Stimulated activated CD8-positive, alpha-beta memory T cell treated with anti-CD3 and anti-CD28 coated beads, Interleukin-7, amount 100 ng/mL, for 1 hour (primary cell): Measurements from ENCODE around the gene PTGER2.

Experiments
- DNase-seq, 2 donors: peaks; one replicate each; pipeline ENCODE4 v3.0.0-alpha.2; 2020; ENCODE audit warnings: low read depth in 2 of 2

The PTGER2 gene

DNA sequence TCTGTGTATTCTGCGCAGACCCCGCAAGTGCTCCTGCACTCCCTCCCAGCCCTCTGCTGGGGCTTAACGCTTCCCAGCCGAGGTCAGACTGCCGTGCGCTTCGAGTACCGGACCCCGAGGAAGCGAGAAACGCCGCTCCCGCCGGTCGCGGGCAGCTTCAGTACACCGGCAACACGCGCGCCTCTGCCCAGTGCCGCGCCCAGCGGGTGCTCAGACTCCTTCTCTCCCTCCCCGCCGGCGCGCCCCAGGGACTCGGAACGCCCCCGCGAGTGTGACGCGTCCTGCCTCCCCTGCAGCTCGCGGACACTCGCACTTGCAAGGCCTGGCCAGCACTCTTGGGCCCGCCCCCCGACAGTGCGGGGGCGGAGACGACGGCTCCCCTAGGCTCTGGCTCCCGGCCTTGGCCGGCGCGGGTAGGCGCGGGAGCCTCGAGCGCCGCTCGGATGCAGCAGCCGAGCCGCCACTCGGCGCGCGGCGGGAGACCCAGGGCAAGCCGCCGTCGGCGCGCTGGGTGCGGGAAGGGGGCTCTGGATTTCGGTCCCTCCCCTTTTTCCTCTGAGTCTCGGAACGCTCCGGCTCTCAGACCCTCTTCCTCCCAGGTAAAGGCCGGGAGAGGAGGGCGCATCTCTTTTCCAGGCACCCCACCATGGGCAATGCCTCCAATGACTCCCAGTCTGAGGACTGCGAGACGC is at the start of gene PTGER2:
TSS of gene PTGER2 (plus strand) at position 410 of the 692 bp plus-strand sequence. CDS start at position 647, 237 bp downstream.
- DNase-seq, result peak; percentile 61 to 72

- DNase-seq, result no peak
Measured at GRCh38 chr14:52265253-52265652, 48.9 kb upstream of the PTGER2 start.

DNA sequence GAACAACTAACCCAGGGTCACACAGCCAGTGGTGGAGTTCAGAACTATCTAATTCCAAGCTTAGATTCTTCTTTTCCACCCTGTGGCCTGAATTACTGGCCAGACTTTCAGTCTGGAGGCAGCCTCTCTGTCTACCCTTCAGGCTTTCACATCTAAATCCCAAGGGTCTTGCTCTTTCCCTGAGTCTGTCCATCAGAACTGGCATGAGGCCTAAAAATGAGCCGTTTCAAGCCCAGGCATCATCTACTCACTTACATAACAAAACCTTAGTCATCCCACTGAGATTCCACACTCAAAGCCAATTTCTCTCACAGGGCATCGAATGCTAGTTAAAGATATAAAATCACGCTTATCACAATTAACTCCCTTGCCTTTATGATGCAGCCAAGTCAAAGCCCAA is 47.9 kb upstream of the PTGER2 start:
- no peak for DNase-seq

DNA sequence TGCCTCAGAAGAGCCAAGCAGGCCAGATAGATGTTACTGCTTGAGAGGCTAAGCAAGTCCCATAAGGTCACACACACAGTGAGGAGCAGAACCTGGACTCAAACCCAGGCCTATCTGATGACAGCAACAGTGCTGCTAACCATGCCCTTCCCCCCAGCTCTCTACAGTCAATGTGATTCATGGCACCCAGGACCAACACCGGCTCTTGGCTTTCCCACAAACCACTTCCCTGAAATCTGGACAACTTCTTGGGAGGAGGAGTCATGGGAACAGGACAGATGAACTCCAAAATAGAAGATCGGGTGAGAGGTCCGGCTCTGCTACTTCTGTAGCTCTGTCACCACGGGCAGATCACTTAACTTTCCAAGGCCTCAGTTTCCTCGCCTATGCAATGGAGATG is 47.3 kb upstream of the PTGER2 start:
- no peak for DNase-seq

DNA sequence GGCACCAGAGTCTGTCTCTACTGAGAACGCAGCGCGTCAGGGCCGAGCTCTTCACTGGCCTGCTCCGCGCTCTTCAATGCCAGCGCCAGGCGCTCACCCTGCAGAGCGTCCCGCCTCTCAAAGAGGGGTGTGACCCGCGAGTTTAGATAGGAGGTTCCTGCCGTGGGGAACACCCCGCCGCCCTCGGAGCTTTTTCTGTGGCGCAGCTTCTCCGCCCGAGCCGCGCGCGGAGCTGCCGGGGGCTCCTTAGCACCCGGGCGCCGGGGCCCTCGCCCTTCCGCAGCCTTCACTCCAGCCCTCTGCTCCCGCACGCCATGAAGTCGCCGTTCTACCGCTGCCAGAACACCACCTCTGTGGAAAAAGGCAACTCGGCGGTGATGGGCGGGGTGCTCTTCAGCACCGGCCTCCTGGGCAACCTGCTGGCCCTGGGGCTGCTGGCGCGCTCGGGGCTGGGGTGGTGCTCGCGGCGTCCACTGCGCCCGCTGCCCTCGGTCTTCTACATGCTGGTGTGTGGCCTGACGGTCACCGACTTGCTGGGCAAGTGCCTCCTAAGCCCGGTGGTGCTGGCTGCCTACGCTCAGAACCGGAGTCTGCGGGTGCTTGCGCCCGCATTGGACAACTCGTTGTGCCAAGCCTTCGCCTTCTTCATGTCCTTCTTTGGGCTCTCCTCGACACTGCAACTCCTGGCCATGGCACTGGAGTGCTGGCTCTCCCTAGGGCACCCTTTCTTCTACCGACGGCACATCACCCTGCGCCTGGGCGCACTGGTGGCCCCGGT is 46.4 kb upstream of the PTGER2 start, which contains the start of gene PTGDR:
TSS of gene PTGDR (plus strand) at position 198 of the 778 bp plus-strand sequence. CDS start at position 315, 117 bp downstream.
- no peak for DNase-seq

DNA sequence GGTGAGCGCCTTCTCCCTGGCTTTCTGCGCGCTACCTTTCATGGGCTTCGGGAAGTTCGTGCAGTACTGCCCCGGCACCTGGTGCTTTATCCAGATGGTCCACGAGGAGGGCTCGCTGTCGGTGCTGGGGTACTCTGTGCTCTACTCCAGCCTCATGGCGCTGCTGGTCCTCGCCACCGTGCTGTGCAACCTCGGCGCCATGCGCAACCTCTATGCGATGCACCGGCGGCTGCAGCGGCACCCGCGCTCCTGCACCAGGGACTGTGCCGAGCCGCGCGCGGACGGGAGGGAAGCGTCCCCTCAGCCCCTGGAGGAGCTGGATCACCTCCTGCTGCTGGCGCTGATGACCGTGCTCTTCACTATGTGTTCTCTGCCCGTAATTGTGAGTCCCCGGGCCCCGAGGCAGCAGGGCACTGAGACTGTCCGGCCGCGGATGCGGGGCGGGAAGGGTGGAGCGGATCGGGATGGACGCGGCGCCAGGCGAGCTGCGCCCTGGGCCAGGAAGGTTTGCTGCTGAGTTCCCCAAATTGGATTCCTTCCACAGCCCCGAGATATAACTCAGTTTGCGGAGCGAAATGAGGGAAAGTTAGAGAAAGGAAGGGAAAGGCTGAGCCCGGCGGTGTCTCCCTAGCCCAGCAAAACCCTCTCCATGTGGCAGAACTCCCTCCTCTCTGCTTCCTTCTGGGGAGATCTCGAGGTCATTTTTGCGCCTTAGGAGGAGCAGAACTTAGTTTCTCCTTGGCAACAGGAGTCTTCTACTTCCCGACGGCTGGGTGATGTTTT is 45.6 kb upstream of the PTGER2 start:
- no peak for DNase-seq

- DNase-seq, result no peak
Measured at GRCh38 chr14:52269100-52269499, 45.0 kb upstream of the PTGER2 start.

GRCh38 chr14:52269982-52270381 is 44.1 kb upstream of the PTGER2 start:
- no peak for DNase-seq

DNA sequence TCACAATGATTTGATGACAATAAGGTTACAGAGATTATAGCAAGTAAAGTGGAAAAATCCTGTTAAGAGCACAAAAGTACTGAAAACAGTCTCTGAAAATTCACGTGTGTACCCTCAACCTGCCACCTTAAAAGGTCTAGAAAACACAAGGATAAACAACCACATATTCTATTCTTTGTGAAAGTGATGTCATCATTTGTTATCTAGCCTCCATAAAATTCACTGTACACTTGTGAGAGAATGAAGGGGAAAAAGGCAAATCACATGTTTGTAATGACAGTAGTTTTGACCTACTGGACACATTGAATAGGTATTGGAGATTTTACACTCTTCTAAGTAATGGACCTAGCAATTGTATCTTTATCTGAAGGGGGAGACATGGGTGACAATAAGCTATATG is 42.6 kb upstream of the PTGER2 start:
- no peak for DNase-seq

DNA sequence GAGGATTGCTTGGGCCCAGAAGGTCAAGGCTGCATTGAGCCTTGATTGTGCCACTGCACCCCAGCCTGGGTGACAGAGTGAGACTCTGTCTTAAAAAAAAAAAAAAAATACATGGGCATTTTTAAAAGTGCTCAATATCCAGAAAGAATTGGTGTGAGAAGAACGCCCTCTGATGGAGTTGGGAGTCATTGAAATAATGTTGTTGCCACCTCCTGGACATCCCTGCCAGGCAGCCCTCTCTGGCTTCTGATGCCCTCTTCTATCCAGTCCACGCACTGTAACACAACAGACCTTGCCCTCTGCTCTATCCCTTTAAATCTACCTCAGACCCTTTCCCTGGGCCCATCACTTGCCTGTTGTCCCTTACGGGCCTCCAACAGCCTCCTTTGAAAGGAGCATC is 41.7 kb upstream of the PTGER2 start:
- no peak for DNase-seq

- no peak for DNase-seq
Measured at GRCh38 chr14:52275372-52275771, 38.7 kb upstream of the PTGER2 start.

- DNase-seq, result no peak
Measured at GRCh38 chr14:52277552-52277951, 36.6 kb upstream of the PTGER2 start.

DNA sequence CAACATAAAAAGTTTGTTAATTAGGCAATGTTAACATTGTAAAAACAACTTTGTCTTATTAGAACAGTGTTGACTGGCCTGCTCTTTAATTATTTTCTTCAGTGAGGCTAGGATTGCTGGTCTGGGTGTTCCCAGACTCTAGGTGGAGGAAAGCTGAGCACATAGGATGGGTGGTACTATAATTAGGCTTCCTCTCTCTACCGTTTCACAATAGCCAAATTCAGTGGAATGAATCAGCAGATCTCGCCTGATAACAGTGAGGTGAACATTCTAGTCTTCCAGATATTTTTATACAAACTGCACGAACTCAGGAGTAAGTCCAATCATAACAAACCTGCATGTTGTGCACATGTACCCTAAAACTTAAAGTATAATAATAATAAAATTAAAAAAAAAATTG is 34.7 kb upstream of the PTGER2 start:
- no peak for DNase-seq

DNA sequence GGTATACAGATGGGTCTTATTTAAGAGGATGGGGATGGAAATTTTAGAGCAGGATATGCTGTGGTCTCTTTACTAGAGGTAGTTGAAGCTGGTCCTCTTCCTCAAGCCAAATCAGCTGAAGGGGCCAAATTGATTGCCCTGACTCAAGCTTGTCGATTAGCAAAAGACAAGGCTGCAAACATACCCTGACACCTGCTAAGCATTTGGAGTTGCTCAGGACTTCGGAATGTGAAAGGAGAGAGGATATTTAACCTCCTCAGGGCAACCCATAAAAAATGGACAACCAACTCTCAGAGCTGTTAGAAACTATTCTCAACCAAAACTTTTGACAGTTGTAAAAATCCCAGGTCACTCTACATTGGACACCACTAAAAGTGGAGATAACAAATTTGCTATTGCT is 31.0 kb upstream of the PTGER2 start:
- no peak for DNase-seq

DNA sequence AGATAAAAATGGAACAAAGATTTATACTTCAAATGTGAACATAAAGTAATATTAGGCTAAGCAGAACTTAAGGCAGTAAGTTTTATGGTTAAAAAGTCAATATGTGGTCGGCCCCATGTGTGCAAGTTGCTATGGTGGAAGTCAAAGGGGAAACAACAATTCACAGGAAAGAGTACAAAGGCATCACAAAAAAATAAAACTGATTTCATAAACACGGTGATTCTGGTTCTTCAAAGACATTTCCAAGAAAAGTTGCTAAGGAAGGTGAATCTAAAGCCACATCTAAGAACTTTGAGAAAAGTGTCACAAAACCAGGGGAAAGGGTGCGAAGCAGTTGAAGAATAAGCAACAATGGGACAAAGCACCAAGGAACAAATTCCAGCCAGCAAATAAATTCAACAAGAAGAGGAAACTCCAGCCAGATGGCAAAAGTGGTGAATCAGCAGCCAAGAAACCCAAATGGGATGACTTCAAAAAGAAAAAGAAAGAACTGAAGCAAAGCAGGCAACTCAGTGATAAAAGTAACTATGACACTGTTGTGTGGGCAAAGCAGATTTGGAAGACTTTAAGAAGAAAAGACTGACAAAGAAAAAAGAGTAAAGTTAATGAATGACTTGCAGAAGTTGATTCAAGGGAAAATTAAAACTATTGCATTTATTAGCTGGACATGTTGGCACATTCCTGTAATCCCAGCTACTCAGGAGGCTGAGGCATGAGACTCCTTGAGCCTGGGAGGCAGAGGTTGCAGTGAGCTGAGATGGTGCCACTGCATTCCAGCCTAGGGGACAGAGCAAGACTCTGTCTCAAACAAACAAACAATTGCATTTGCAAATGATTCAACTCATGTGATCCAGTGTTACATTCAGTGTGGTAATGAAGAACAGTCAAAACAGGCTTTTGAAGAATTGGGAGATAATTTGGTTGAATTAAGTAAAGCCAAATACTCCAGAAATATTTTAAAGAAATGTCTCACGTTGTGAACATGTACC is 27.2 kb upstream of the PTGER2 start:
- no peak for DNase-seq

DNA sequence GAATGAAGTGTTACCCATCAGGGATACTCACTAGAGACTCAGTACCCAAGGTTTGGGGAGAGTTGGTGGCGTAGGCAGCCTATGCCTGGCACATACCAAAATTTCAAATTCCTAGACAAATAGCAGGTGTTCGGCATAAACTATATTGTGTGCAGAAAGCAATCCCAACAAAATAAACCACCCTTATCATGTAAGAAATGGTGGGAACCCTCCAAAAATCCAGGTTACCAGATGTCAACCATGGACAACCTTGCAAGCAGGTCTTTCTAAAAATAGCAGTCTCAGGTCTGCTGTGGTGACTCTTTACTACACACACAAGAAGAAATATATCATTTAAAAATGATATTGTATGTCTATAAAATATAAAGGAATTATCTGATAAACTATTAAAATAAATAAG is 17.7 kb upstream of the PTGER2 start:
- no peak for DNase-seq

DNA sequence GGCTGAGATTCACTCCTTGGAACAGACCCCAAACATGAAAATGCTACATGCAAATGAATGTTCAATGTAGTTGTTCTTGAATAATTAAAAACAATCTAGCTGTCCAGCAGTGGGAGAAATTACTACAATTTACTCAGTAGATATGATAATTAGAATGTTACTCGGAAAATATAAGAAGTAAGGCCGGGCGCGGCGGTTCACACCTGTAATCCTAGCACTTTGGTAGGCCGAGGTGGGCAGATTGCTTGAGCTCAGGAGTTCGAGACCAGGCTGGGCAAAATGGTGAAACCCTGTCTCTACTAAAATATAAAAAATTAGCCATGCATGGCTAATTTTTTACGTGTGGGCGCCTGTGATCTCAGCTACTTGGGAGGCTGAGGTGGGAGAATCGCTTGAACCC is 15.3 kb upstream of the PTGER2 start:
- DNase-seq, result no peak

GRCh38 chr14:52299692-52300278 is 14.3 kb upstream of the PTGER2 start:
- no peak for DNase-seq

DNA sequence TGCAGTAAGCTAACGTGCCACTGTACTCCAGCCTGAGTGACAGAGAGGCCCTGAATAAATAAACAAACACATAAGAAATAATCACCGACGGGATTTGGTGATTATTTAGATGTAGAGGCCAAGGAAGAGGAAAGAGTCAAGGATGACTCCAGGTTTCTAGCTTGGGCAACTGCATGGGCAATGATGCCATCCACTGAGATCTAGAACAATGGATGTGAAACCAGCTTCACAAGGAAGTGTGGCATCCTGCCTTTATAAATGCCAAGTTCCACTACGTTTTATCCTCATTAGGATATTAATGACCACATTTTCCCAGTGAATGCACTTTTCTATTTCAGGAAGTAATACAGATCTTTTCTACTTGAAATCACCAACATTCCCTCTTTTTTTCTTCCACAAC is 10.9 kb upstream of the PTGER2 start:
- DNase-seq, result no peak

DNA sequence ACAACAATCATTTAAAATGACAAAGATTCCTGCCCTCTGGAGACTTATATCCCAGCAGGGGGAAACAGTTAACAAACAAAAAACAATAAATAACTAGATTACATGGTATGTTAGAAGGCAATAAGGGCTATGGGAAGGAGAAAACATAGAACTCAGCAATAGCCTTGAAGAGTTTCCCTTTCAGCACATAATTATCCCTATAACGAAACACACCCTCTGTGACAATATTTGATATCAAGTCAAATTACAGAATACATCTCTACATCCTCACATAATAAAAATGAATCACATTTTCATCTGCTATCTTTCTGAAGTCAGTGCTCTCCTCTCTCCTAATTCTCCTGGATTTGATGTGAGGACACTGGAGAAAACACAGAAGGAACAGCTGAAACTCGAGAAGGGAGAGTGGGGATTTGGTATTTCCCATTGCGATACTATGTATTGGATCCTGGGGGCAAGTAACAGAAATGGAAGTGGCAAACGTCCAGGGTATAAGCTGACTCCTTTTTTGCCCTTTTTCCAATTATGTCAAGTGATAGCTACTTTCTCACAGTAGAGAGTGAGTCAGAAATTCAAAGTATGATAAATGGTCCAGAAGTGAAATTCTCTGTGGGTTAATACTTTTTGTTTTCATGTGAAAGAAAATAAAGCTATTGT is 9.7 kb upstream of the PTGER2 start:
- DNase-seq, result no peak
